ENCODE measurements around the gene SLC7A8. TPM values are rescaled to one million over a fixed set of nuclear protein-coding genes. Genes with fewer than 3 reads are reported as not detected.

SLC7A8 gene
- total RNA-seq, 3 donors from 2014 or later (not counting 1 experiment from before 2014, with no cell fraction given) = 0.42 to 1.2 (median 1.0) TPM

DNA sequence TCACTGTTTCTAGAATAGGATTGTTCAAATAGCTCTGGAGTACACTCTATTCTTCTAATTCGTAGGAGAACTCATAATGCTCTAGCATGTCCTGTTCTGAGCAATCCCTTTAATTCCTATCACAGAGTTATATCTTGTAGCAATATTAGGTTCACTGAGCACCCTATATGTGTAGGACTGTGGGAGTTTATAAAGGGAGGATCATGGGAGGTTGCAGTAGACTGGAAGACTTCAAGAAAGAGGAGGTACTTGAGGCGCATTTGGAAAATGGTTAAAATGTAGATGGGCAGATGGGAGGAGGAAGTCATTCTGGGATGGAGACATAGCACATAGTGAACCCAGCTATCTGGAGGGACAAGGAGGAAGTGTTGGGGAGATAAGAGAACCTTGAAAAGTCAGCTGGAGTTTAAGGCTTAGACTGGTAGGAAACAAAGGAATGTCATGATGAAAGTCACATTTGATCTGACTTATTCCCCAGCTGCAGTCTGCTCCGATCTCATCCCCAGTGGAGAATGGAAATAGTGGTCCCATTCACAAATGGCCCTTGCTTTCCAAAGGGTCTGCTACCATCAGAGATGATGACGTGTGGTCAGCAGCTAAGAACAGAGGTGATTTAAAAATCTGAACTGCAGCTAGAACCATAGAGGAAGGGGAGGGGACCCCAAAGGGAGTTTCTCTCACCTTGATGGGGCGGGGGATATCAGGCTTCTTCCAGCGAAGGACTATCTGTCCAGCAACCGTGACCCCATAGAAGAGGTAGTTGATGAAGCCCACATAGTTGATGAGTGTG, 54.3 kb downstream of the SLC7A8 start:
- Mint-ChIP-seq H3K27me3 (ENCODE audit: low read depth in 2 of 2) (peaks cover 11 to 16% of the 10 kb centered on the region in 2 donors), H3K4me3 (no peak overlapping the region), H3K36me3 (no peaks in the 10 kb centered on the region), H3K9me3 (no peaks in the 10 kb centered on the region), H3K27ac (no peak overlapping the region), H3K4me1 (no peaks in the 10 kb centered on the region)
- H3K36me3 ChIP-seq (ENCODE audit: control insufficient read depth, insufficient read depth, low read length) = no peaks in the 10 kb centered on the region
- H3K4me3 ChIP-seq (ENCODE audit: low read length) = no peak overlapping the region
- intact Hi-C loops (cut with micrococcal nuclease) = no loop called here
- TF ChIP-seq, protein P1, sequence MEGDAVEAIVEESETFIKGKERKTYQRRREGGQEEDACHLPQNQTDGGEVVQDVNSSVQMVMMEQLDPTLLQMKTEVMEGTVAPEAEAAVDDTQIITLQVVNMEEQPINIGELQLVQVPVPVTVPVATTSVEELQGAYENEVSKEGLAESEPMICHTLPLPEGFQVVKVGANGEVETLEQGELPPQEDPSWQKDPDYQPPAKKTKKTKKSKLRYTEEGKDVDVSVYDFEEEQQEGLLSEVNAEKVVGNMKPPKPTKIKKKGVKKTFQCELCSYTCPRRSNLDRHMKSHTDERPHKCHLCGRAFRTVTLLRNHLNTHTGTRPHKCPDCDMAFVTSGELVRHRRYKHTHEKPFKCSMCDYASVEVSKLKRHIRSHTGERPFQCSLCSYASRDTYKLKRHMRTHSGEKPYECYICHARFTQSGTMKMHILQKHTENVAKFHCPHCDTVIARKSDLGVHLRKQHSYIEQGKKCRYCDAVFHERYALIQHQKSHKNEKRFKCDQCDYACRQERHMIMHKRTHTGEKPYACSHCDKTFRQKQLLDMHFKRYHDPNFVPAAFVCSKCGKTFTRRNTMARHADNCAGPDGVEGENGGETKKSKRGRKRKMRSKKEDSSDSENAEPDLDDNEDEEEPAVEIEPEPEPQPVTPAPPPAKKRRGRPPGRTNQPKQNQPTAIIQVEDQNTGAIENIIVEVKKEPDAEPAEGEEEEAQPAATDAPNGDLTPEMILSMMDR (IDR thresholded peaks at IDR 0.05) = no peak
- no peak overlapping the region for H3K27ac ChIP-seq (ENCODE audit: low read length)
- H3K4me1 ChIP-seq (ENCODE audit: control insufficient read depth, insufficient read depth, low read length) = no peaks in the 10 kb centered on the region
- DNase-seq (no peak), ATAC-seq (no peak)
- no peaks in the 10 kb centered on the region for H3K27me3 ChIP-seq (ENCODE audit: control insufficient read depth, insufficient read depth, low read length)
- no peaks in the 10 kb centered on the region for H3K9me3 ChIP-seq (ENCODE audit: control insufficient read depth, insufficient read depth, low read length)
- WGBS (ENCODE audit: insufficient coverage) = 92% methylated on average over 6 of the region's 7 CpGs

DNA sequence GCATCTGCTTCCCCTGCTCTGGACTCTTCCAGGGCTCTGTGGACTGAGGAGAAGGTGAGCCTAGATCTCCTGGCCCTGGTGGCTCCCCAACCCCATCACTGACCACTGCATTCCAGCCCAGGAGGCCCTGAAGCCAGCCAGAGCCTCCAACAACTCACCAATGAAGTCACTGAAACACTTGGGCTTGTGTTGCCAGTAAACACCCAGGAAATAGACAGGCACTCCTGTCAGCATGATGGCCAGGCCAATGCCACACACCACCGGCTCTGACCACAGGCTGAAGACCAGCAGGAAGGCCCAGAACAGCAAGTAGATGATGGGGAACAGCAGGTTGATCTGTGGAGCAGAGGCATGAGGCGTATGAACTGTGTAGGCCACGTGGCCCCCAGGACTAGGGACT, 55.6 kb downstream of the SLC7A8 start:
- Histone ChIP-seq H3K27me3 (ENCODE audit: control insufficient read depth, insufficient read depth, low read length) (no peaks in the 10 kb centered on the region), H3K36me3 (ENCODE audit: control insufficient read depth, insufficient read depth, low read length) (no peaks in the 10 kb centered on the region), H3K4me3 (ENCODE audit: low read length) (no peak overlapping the region), H3K9me3 (ENCODE audit: control insufficient read depth, insufficient read depth, low read length) (no peaks in the 10 kb centered on the region), H3K4me1 (ENCODE audit: control insufficient read depth, insufficient read depth, low read length) (no peaks in the 10 kb centered on the region), H3K27ac (ENCODE audit: low read length) (no peak overlapping the region)
- Mint-ChIP-seq H3K9me3 (no peaks in the 10 kb centered on the region), H3K27me3 (ENCODE audit: low read depth in 2 of 2) (peaks cover 11 to 20% of the 10 kb centered on the region in 2 donors), H3K27ac (no peak overlapping the region), H3K4me1 (no peaks in the 10 kb centered on the region), H3K4me3 (no peak overlapping the region), H3K36me3 (no peaks in the 10 kb centered on the region)
- WGBS (ENCODE audit: insufficient coverage) = 80% methylated on average over 3 of the region's 3 CpGs
- intact Hi-C loops (cut with micrococcal nuclease) = no loop called here
- ATAC-seq (no peak), DNase-seq (no peak)
- TF ChIP-seq, protein P1 (IDR thresholded peaks at IDR 0.05) = no peak

DNA sequence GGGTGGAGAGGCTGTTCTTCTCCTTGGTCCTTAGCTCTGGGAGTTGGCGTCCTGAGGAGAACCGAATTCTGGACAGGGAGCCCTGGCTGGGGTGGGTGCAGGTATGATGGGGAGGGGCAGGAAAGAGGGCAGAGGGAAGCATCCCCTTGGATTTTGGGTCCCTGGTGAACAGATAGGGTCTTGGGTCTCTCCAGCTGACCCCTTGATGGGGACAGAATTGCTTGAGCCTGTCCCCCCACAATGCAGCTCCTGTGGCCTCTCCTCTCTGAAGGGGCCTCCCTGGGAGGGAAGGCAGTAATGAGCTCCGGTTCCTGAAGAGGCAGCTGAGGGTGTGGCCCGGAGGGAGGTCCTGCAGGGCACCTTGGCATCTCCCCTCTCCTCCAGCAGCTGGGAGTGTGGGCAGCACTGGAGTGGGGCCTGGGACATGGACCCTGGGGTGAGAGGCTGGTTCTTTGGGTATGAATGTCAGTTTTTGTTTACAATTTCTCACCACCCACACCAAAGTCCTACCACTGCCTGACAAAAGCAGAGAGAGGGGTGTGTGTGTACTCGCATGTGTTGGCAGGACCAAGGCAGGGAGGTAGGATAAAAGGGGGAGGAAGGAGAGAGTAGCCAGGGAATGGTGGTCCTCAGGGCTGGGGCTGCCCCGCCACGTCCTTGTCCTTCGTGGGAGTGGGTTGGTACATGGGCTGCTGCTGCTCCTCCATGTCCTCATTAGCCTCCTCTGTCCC, 56.7 kb downstream of the SLC7A8 start:
- WGBS (ENCODE audit: insufficient coverage) = 86% methylated on average over 8 of the region's 8 CpGs
- Histone ChIP-seq H3K27me3 (ENCODE audit: control insufficient read depth, insufficient read depth, low read length) (no peaks in the 10 kb centered on the region), H3K4me1 (ENCODE audit: control insufficient read depth, insufficient read depth, low read length) (peaks cover under 1% of the 10 kb centered on the region), H3K27ac (ENCODE audit: low read length) (no peak overlapping the region), H3K4me3 (ENCODE audit: low read length) (no peak overlapping the region), H3K36me3 (ENCODE audit: control insufficient read depth, insufficient read depth, low read length) (no peaks in the 10 kb centered on the region), H3K9me3 (ENCODE audit: control insufficient read depth, insufficient read depth, low read length) (no peaks in the 10 kb centered on the region)
- H3K27ac Mint-ChIP-seq = no peak overlapping the region
- no peak for ATAC-seq
- no peaks in the 10 kb centered on the region for H3K36me3 Mint-ChIP-seq
- H3K9me3 Mint-ChIP-seq = no peaks in the 10 kb centered on the region
- peaks cover 11 to 24% of the 10 kb centered on the region in 2 donors for H3K27me3 Mint-ChIP-seq (ENCODE audit: low read depth in 2 of 2)
- intact Hi-C loops (cut with micrococcal nuclease) = no loop called here
- TF ChIP-seq, protein P1 (IDR thresholded peaks at IDR 0.05) = no peak
- no peak for DNase-seq
- no peak overlapping the region for H3K4me3 Mint-ChIP-seq
- H3K4me1 Mint-ChIP-seq = no peaks in the 10 kb centered on the region

Data from natural killer cell (primary cell).